HG02852 (cell line): ENCODE measurements around the gene ERBB3.
A peak's percentile ranks its signal among the peaks of the same experiment; 100 is the strongest.
"Not testable (repeated sequence)": the region's sequence is repeated elsewhere in the genome, so short reads cannot be mapped to it uniquely, and the experiment has no call there.

Source experiments
- ATAC-seq: cut with Tn5 transposase; IDR thresholded peaks from one replicate; pipeline ENCODE4 v1.9.1; 2021; ENCODE audit warnings: mild to moderate bottlenecking, moderate library complexity; ENCODE audit not compliant: unreplicated experiment

Gene ERBB3

DNA sequence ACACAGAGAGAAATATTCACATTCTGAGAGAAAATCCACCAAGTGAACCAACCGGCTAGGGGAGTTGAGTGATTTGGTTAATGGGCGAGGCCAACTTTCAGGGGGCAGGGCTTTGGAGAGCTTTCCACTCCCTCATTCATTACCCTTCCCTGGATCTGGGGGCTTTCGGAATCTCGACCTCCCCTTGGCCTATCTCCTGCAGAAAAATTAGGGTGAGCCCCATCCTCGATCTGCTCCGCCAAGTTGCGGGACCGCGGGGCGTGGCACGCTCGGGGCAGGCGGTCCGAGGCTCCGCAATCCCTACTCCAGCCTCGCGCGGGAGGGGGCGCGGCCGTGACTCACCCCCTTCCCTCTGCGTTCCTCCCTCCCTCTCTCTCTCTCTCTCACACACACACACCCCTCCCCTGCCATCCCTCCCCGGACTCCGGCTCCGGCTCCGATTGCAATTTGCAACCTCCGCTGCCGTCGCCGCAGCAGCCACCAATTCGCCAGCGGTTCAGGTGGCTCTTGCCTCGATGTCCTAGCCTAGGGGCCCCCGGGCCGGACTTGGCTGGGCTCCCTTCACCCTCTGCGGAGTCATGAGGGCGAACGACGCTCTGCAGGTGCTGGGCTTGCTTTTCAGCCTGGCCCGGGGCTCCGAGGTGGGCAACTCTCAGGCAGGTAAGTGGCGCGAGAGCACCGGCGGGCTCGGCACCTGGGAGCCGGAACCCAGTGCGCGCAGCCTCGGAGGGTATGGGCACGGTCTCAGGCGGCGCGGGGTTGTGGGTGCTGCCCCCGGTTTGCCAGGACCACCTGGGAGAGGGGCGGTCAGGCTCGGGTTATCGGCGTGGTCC is at the start of gene ERBB3:
Gene ERBB3, plus strand, starts transcription at position 443 of the 833 bp plus-strand sequence. Its CDS starts 136 bp downstream, at position 579.
- peak; percentile 33 for ATAC-seq

DNA sequence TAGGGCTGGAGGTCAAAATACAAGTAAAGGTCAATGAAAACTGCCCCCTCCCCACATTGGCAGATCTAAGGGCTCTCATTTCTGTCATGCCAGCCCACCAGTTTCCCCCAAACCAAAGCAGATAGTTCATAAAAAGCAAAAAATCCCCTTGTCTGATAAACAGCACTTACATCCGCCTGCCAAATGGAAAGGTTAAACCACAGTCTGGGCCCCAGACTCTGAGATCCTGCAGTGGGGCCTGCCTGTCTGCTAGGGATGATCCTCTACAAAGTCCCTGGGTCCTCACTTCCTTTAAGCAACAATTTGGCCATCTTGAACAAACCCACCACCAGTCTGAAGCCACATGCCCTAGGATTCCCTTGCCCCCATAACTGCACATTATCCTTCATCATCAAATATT is 48.0 kb upstream of the ERBB3 start:
- ATAC-seq: no peak

GRCh38 chr12:56034586-56035332 is 45.2 kb upstream of the ERBB3 start:
- no peak for ATAC-seq

DNA sequence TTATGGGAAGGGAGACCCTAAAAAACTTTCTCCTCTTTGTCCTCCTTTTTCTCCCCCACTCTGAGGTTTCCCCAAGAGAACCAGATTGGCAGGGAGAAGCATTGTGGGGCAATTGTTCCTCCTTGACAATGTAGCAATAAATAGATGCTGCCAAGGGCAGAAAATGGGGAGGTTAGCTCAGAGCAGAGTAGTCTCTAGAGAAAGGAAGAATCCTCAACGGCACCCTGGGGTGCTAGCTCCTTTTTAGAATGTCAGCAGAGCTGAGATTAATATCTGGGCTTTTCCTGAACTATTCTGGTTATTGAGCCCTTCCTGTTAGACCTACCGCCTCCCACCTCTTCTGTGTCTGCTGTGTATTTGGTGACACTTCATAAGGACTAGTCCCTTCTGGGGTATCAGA is 42.8 kb upstream of the ERBB3 start:
- no peak for ATAC-seq

GRCh38 chr12:56038022-56038655 is 41.8 kb upstream of the ERBB3 start:
- no peak for ATAC-seq

DNA sequence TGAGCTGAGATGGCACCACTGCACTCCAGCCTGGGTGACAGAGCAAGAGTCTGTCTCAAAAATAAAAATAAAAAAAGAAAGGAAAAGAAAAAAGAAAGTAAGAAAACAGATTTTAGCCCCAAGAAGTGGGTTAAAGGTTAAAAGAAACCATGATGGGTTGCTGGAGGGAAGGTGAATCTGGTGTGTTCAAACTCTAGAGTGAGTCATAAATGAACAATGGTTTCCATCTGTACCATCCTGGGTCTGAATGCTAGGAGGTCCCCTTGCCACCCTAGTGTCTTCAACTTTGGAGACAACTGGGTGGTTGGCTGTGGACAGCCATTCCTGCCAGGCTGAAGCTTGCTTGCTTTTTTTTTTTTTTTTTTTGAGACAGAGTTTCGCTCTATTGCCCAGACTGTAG is 39.8 kb upstream of the ERBB3 start:
- ATAC-seq: no peak

DNA sequence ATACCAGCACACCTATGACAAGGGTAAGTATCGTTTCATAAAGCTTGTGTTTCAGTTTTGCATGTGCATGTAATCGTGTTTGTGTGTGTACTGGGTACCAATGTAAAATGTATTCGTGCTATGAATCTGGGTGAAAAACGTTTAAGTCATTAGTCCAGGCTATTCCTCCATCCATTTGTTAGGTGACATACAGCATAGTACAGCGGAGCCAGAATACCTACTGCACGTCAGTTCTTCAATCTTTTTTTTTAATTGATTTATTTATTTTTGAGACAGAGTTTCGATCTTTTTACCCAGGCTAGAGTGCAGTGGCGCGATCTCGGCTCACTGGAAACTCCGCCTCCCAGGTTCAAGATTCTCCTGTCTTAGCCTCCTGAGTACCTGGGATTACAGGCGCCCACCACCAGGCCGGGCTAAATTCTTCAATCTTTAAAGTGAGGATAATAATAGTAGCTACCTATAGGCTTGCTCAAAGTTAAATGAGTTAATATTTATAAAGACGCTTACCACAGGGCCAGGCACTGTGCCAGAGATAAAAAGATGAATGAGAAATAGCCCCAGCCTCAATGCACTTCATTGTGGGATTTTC is 38.9 kb upstream of the ERBB3 start:
- no peak for ATAC-seq

DNA sequence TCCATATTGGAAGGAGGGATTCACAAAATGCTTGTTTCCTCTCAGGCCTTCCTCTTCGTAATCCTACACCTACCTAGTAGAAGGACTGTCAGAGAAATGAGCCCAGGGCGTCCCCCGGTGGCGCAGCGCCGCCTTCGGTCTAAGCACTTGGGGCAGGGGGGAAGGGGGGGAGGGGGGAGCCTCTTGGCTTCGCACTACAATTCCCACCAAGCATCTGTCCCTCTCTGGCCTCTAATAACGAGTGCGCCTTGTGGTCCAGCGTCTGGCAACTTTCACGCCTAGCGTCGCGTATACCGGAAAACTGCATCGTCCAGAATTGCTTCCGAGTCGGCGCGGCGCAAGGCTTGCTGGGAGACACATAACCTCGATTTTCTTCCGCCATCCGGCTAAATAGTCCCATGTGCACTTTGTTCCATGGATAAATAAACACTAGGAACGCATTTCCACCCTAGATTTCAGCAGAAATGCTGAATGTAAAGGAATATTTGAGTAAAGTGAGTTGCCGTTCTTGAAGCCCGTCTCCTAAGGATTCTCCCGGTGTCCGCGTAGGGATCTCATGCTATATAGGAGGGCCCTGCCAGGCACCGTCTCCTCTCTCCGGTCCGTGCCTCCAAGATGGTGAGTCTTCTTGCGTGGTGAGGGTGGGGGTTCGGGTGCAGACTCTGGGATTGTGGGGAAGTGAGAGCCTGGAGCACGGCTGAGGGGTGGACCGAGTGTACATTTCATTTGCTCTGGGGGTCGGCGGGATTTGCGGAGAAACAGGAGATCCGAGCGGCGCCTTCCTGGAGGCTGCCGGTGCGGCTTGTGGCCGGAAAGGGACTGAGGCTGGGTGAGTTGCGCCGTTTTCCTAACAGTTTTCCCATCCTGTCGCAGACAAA is 38.2 kb upstream of the ERBB3 start, which contains the start of gene RPS26:
Gene RPS26, plus strand, starts transcription at position 367 of the 878 bp plus-strand sequence. Its CDS starts 249 bp downstream, at position 616.
- peak; percentile 92 for ATAC-seq

GRCh38 chr12:56042430-56042813 is 37.5 kb upstream of the ERBB3 start:
- ATAC-seq: not testable (repeated sequence)

DNA sequence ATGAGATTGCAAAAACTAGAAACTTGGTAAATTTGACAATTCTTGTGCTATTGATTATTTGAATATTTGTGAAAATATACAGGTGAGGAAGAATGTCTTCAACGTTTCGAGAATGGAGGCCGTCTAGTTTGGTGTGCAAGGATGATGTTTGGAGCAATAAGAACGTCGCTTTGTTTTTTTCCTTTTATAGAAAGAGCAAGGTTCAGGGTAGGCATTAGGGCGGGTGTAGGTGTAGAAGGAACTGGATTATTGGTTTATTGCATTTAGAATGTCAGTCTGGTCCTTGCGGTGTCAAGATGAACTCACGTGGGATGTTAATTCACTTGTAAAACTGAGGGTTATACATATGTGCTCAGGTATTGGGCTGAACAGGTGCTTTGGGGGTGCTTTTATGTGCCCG is 37.1 kb upstream of the ERBB3 start:
- ATAC-seq: no peak

- no peak for ATAC-seq
These were observed 33.8 kb upstream of the ERBB3 start for GRCh38 chr12:56046027-56046780.

GRCh38 chr12:56053407-56053893 is 26.5 kb upstream of the ERBB3 start:
- ATAC-seq: no peak

DNA sequence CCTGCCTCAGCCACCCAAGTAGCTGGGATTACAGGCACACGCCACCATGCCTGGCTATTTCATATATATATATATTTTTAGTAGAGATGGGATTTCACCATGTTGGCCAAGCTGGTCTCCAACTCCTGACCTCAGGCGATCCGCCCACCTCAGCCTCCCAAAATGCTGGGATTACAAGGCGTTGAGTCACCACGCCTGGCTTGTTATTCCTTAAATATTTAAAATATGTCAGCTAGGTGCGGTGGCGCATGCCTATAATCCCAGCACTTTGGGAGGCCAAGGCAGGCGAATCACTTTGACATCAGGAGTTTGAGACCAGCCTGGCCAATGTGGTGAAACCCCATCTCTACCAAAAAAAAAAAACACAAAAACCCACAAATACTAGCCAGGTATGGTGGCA is 20.0 kb upstream of the ERBB3 start:
- not testable (repeated sequence) for ATAC-seq

DNA sequence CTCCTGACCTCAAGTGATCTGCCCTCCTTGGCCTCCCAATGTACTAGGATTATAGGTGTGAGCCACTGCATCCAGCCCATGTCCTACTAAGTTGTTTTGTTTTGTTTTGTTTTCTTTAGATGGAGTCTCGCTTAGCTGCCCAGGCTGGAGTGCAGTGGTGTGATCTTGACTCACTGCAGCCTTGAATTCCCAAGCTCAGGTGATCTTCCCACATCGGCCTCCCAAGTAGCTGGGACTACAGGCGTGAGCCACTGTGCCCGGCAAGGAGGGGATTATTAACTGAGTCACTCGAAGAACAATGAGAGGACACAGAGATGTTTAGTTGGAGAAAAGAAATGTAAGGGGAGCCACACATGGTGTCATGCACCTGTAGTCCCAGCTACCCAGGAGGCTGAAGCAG is 18.0 kb upstream of the ERBB3 start:
- no peak for ATAC-seq

GRCh38 chr12:56062996-56063395 is 17.0 kb upstream of the ERBB3 start:
- no peak for ATAC-seq

DNA sequence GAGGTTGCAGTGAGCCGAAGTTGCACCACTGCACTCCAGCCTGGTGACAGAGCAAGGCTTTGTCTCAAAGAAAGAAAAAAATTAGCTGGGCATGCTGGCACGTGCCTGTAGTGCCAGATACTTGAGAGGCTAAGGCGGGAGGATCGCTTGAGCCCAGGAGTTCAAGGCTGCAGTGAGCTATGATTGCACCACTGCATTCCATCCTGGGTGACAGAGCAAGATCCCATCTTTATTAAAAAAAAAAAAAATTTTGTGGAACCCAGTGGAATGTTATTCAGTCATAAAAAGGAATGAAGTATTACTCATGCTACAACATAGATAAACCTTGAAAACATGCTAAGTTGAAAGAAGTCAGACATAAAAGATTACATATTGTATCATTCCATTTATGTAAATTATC is 8.3 kb upstream of the ERBB3 start:
- ATAC-seq: no peak

DNA sequence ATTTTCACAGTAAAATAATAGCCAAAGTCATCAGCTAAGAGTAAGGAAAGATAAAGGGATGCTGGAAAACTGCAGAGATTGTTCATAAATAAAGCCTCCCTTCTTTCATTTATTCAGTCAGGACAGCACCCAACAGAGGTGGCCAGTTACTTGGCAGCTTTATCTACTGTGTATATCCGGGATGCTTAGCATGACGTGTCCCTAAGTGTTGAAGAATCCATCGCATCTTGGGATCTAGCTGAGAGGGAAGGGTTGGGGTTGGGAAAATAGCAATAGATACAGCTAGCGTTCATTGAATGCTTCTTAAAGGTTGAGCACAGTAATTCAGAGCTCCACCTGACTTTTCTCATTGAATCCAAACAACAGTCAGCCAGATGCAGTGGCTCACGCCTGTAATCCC is 5.6 kb upstream of the ERBB3 start:
- no peak for ATAC-seq

DNA sequence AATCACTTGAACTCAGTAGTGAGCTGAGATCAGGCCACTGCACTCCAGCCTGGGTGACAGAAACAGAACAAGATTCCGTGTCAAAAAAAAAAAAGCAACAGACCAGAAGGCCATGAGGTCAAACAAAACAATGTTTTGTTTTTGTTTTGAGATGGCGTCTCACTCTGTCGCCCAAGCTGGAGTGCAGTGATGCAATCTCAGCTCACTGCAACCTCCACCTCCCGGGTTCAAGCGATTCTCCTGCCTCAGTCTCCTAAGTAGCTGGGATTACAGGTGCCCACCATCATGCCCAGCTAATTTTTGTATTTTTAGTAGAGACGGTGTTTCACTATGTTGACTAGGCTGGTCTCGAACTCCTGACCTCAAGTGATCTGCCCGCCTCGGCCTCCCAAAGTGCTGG is 2.0 kb upstream of the ERBB3 start:
- ATAC-seq: not testable (repeated sequence)

- ATAC-seq: no peak
These were observed 1.5 kb upstream of the ERBB3 start for GRCh38 chr12:56078427-56078826.
